ENCODE measurements around the gene FGD4.

Gene FGD4

DNA sequence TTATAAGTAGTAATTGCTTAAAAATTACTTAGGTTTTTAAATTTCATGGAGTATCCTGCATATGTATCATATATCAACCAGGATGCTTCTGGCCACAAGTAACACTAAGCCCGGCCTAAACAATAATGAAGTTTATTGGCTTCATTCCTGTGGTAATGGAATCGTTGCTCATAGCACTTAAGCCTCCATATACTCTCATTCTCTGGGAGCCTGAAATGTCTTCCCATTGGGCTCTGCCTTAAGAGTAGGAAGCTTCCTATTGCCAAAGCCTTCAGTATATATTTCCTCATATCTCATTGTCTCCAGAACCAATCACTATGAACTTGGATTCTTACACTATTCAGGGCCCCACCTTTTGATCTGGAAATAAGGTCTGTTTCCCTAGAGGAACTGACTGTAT lies 195.9 kb downstream of the FGD4 start:
- no peak for DNase-seq (ENCODE audit: low read depth, low spot score)
- Histone ChIP-seq H3K4me3 (ENCODE audit: low read length) (no peak overlapping the region), H3K4me1 (ENCODE audit: control insufficient read depth, insufficient read depth, low read length) (no peaks in the 10 kb centered on the region), H3K9me3 (ENCODE audit: control insufficient read depth, insufficient read depth, low read length) (no peaks in the 10 kb centered on the region), H3K27me3 (ENCODE audit: control insufficient read depth, insufficient read depth, low read length) (no peaks in the 10 kb centered on the region), H3K27ac (ENCODE audit: low read length) (no peak overlapping the region), H3K36me3 (ENCODE audit: control insufficient read depth, insufficient read depth, low read length) (peaks cover 4% of the 10 kb centered on the region; the same call in 1 of the 2 replicates)
- no CpG with 5 or more reads among the region's 2 CpGs for WGBS (ENCODE audit: insufficient coverage, insufficient read length)

DNA sequence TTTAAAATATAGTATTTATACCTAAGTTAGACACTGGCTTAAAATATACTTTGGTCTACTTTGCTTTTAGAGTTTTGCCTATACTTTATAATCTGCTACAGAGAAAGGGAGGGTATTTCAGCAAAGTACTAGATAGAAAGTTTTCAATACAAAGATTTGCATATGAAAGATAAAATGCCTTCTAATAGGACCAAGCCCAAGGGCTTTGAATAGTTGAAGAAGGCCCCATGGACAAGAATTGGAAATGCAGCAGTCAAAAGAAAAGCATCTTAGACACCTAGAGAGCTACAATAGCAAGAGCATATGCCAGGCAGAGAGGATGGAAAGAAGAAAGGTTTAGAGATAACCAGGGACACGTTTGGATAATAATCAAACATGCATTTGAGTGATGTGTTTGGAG lies 196.7 kb downstream of the FGD4 start:
- WGBS (ENCODE audit: insufficient coverage, insufficient read length), result no CpG with 5 or more reads among the region's 1 CpG
- Histone ChIP-seq H3K4me3 (ENCODE audit: low read length) (no peak overlapping the region), H3K27me3 (ENCODE audit: control insufficient read depth, insufficient read depth, low read length) (no peaks in the 10 kb centered on the region), H3K4me1 (ENCODE audit: control insufficient read depth, insufficient read depth, low read length) (no peaks in the 10 kb centered on the region), H3K27ac (ENCODE audit: low read length) (no peak overlapping the region), H3K9me3 (ENCODE audit: control insufficient read depth, insufficient read depth, low read length) (no peaks in the 10 kb centered on the region), H3K36me3 (ENCODE audit: control insufficient read depth, insufficient read depth, low read length) (0 out of 2 replicates have a peak, but pooled peaks cover 4% of the 10 kb centered on the region)
- no peak for DNase-seq (ENCODE audit: low read depth, low spot score)

DNA sequence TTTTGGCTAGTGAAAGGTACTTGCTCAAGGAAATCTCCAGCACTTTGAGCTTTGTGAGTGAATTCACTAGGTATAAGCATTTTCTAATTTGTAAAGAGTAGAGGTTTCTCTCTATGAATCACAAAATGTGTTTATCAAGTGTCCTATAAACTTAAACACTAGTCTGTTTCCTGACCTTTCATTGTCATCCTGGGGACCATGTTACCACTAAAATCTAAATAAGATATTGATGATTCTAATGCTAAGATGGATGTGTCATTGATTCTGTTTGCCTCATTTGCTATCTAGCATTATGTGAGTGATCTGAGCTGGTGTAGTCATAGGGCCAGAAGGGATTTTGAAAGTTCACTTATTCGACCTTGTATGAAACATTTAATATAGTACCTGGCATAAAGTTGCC lies 199.3 kb downstream of the FGD4 start:
- no peak for DNase-seq (ENCODE audit: low read depth, low spot score)
- WGBS (ENCODE audit: insufficient coverage, insufficient read length), result no CpG with 5 or more reads among the region's 1 CpG
- Histone ChIP-seq H3K9me3 (ENCODE audit: control insufficient read depth, insufficient read depth, low read length) (no peaks in the 10 kb centered on the region), H3K27me3 (ENCODE audit: control insufficient read depth, insufficient read depth, low read length) (no peaks in the 10 kb centered on the region), H3K36me3 (ENCODE audit: control insufficient read depth, insufficient read depth, low read length) (peaks cover 3% of the 10 kb centered on the region; the same call in 1 of the 2 replicates), H3K4me1 (ENCODE audit: control insufficient read depth, insufficient read depth, low read length) (no peaks in the 10 kb centered on the region), H3K4me3 (ENCODE audit: low read length) (no peak overlapping the region), H3K27ac (ENCODE audit: low read length) (no peak overlapping the region)

DNA sequence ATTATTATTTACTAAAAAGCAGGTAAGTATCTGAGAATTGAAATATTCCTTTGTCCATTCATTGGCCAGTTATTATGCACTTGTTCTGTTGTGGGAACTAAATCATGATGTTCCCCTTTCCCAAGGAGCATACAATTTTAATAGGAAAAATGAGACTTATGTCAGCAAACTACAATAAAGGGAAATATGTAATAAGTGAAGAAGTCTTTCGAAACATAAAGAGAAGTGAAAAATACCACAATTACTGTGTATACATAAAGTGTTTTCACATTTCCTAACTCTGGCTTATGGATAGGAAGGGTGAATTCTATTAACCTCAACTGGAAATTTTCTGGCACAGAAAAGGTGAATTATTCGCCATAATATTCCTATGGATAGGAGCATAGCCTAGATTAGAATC lies 201.3 kb downstream of the FGD4 start:
- H3K27me3 ChIP-seq (ENCODE audit: control insufficient read depth, insufficient read depth, low read length), result no peaks in the 10 kb centered on the region
- H3K9me3 ChIP-seq (ENCODE audit: control insufficient read depth, insufficient read depth, low read length), result no peaks in the 10 kb centered on the region
- no peak overlapping the region for H3K27ac ChIP-seq (ENCODE audit: low read length)
- H3K36me3 ChIP-seq (ENCODE audit: control insufficient read depth, insufficient read depth, low read length), result peaks cover 3% of the 10 kb centered on the region; the same call in 1 of the 2 replicates
- H3K4me1 ChIP-seq (ENCODE audit: control insufficient read depth, insufficient read depth, low read length), result no peaks in the 10 kb centered on the region
- no CpG with 5 or more reads among the region's 2 CpGs for WGBS (ENCODE audit: insufficient coverage, insufficient read length)
- DNase-seq (ENCODE audit: low read depth, low spot score), result no peak
- H3K4me3 ChIP-seq (ENCODE audit: low read length), result no peak overlapping the region

DNA sequence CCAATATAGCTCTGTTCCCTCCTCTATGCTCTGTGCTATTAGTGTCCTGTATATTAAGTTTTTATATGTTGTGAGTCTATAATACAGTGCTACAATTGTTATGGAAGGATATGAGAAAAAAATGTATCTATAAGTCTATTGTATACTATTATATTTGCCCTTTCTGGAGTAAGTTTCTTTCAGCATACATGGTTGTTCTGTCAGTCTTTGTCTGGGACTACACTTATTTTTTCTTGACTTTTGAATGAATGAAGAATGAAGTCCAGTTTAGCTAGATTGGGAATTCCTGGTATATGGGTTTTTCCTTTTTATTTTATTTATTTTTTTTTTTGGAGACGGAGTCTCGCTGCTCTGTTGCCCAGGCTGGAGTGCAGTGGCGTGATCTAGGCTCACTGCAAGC lies 203.7 kb downstream of the FGD4 start:
- peaks cover 6% of the 10 kb centered on the region; the same call in 1 of the 2 replicates for H3K36me3 ChIP-seq (ENCODE audit: control insufficient read depth, insufficient read depth, low read length)

DNA sequence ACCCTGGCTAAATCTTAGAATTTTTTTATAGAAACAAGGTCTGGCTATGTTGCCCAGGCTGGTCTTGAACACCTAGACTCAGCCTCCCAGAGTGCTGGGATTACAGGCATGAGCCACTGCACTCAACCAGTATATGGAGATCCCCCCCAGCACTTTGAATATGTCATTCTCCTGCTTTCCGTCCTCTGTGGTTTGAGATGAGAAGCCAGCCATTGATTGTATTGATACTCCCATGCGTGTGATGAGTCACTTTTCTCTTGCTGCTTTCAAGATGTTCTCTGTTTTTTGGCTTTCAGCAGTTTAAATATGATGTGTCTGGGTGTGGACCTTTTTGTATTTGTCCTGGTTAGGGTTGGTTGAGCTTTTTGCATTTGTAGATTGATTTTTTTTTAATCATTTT lies 204.5 kb downstream of the FGD4 start:
- Histone ChIP-seq H3K4me3 (ENCODE audit: low read length) (no peak overlapping the region), H3K4me1 (ENCODE audit: control insufficient read depth, insufficient read depth, low read length) (no peaks in the 10 kb centered on the region), H3K27me3 (ENCODE audit: control insufficient read depth, insufficient read depth, low read length) (no peaks in the 10 kb centered on the region), H3K36me3 (ENCODE audit: control insufficient read depth, insufficient read depth, low read length) (peaks cover 6% of the 10 kb centered on the region; the same call in 1 of the 2 replicates), H3K9me3 (ENCODE audit: control insufficient read depth, insufficient read depth, low read length) (no peaks in the 10 kb centered on the region), H3K27ac (ENCODE audit: low read length) (no peak overlapping the region)
- DNase-seq (ENCODE audit: low read depth, low spot score), result no peak
- WGBS (ENCODE audit: insufficient coverage, insufficient read length), result no CpG with 5 or more reads among the region's 2 CpGs

More for the DNA sequence above, 203.7 kb downstream of the FGD4 start:
- Histone ChIP-seq H3K27ac (ENCODE audit: low read length) (no peak overlapping the region), H3K4me3 (ENCODE audit: low read length) (no peak overlapping the region), H3K9me3 (ENCODE audit: control insufficient read depth, insufficient read depth, low read length) (no peaks in the 10 kb centered on the region), H3K4me1 (ENCODE audit: control insufficient read depth, insufficient read depth, low read length) (no peaks in the 10 kb centered on the region), H3K27me3 (ENCODE audit: control insufficient read depth, insufficient read depth, low read length) (no peaks in the 10 kb centered on the region)
- DNase-seq (ENCODE audit: low read depth, low spot score), result no peak
- WGBS (ENCODE audit: insufficient coverage, insufficient read length), result no CpG with 5 or more reads among the region's 3 CpGs

DNA sequence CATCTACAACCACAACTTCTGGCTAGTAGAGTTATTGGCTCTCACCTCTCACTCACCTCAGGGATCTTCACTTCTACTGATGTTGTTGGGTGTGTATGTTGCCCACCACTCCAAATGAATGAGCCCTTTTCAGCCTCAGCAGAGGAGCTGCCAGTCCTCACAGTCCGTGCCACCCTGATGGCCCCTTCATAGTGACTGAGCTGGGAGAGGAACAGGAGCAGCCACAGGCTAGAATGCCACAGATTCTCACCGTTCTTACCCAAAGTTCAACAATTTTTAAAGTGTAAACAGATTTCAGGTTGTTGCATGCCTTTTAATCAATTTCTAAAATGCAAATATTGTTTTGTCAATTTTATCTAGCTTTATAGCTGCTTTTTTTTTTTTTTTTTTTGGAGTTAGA lies 205.2 kb downstream of the FGD4 start:
- H3K27me3 ChIP-seq (ENCODE audit: control insufficient read depth, insufficient read depth, low read length), result no peaks in the 10 kb centered on the region
- DNase-seq (ENCODE audit: low read depth, low spot score), result no peak
- H3K36me3 ChIP-seq (ENCODE audit: control insufficient read depth, insufficient read depth, low read length), result peaks cover 6% of the 10 kb centered on the region; the same call in 1 of the 2 replicates
- no peak overlapping the region for H3K27ac ChIP-seq (ENCODE audit: low read length)
- no peak overlapping the region for H3K4me3 ChIP-seq (ENCODE audit: low read length)
- WGBS (ENCODE audit: insufficient coverage, insufficient read length), result no CpG with 5 or more reads among the region's 2 CpGs
- no peaks in the 10 kb centered on the region for H3K9me3 ChIP-seq (ENCODE audit: control insufficient read depth, insufficient read depth, low read length)
- H3K4me1 ChIP-seq (ENCODE audit: control insufficient read depth, insufficient read depth, low read length), result no peaks in the 10 kb centered on the region

DNA sequence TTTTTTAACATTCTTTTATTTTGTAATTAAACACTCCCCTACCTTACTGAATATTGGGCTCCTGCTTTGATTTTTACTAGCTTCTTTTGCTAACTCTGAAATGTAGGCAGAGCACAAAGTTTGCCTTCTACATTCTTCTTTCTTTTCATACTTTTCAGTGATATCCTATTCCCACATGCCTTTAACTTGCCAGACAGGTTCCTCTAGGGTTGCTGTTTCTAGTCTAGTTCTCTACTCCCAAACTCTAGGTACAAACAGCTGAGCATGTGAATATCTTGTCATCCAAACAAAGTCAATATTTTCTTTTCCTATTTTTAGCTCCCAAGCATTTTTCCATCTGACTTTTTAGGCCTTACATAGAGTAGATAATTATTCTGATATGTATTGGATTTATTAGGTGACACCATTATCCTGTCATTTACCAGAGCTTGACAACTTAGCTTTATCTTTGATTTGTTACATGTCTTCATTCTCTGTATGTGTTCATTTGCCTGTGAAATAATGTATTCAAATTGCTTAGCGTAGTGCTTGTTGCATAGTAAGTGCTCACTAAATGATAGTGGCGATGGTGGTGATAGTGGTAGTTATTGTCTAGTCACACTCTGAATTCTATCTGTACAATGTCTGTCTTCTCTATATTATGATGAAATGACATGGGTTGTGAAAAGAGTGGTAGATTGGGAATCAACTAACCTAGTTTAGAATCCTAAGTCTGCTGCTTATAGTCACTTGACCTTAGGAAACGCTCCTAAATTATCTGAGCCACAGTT lies 206.2 kb downstream of the FGD4 start:
- no peak for DNase-seq (ENCODE audit: low read depth, low spot score)
- Histone ChIP-seq H3K4me3 (ENCODE audit: low read length) (no peak overlapping the region), H3K27me3 (ENCODE audit: control insufficient read depth, insufficient read depth, low read length) (no peaks in the 10 kb centered on the region), H3K27ac (ENCODE audit: low read length) (no peak overlapping the region), H3K9me3 (ENCODE audit: control insufficient read depth, insufficient read depth, low read length) (no peaks in the 10 kb centered on the region), H3K4me1 (ENCODE audit: control insufficient read depth, insufficient read depth, low read length) (no peaks in the 10 kb centered on the region), H3K36me3 (ENCODE audit: control insufficient read depth, insufficient read depth, low read length) (peaks cover 6% of the 10 kb centered on the region; the same call in 1 of the 2 replicates)
- no CpG with 5 or more reads among the region's 3 CpGs for WGBS (ENCODE audit: insufficient coverage, insufficient read length)

DNA sequence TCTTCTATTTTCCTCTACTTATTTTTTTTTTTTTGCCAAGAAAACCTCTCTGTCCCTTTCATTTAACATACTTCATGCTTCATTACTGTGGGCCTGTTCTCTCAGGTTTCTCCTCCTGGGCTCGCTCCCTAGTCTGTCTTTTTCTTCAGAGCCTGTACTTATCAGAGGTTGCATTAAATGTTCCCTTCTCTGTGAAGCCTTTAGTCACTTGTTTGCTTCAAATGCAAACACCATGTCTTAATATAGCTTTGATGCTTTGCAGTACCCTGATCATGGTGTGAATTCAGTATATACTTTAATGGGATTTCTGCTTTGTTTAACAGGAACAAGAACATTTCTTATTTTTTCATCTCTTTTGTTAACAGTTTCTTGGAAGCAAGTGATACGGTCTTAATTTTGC lies 207.1 kb downstream of the FGD4 start:
- Histone ChIP-seq H3K27me3 (ENCODE audit: control insufficient read depth, insufficient read depth, low read length) (no peaks in the 10 kb centered on the region), H3K27ac (ENCODE audit: low read length) (no peak overlapping the region), H3K9me3 (ENCODE audit: control insufficient read depth, insufficient read depth, low read length) (no peaks in the 10 kb centered on the region), H3K4me3 (ENCODE audit: low read length) (no peak overlapping the region), H3K36me3 (ENCODE audit: control insufficient read depth, insufficient read depth, low read length) (peaks cover 3% of the 10 kb centered on the region; the same call in 1 of the 2 replicates), H3K4me1 (ENCODE audit: control insufficient read depth, insufficient read depth, low read length) (no peaks in the 10 kb centered on the region)
- no peak for DNase-seq (ENCODE audit: low read depth, low spot score)
- no CpG with 5 or more reads among the region's 2 CpGs for WGBS (ENCODE audit: insufficient coverage, insufficient read length)

DNA sequence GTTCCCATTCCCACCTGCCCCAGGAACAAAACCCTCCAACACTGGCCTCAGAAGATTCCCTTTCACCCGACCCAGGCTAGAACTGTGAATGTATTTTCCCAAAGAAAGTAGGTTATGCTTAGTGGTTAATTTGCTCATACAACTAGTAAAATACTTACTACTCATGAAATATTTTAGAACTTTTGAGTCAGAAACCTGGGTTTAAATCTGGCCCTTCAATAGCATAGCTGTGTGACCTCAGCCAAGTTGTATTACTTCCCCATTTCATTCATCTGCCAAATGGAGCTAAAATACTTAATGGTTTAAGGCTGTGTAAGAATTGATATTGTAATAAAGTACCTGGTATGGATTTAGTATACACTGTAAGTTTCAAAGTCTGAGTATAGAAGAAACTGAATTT lies 210.6 kb downstream of the FGD4 start:
- H3K4me3 ChIP-seq (ENCODE audit: low read length), result no peak overlapping the region
- no peaks in the 10 kb centered on the region for H3K27me3 ChIP-seq (ENCODE audit: control insufficient read depth, insufficient read depth, low read length)
- H3K36me3 ChIP-seq (ENCODE audit: control insufficient read depth, insufficient read depth, low read length), result peaks cover 10% of the 10 kb centered on the region
- no CpG with 5 or more reads among the region's 1 CpG for WGBS (ENCODE audit: insufficient coverage, insufficient read length)
- H3K9me3 ChIP-seq (ENCODE audit: control insufficient read depth, insufficient read depth, low read length), result no peaks in the 10 kb centered on the region
- no peaks in the 10 kb centered on the region for H3K4me1 ChIP-seq (ENCODE audit: control insufficient read depth, insufficient read depth, low read length)
- H3K27ac ChIP-seq (ENCODE audit: low read length), result no peak overlapping the region
- no peak for DNase-seq (ENCODE audit: low read depth, low spot score)

DNA sequence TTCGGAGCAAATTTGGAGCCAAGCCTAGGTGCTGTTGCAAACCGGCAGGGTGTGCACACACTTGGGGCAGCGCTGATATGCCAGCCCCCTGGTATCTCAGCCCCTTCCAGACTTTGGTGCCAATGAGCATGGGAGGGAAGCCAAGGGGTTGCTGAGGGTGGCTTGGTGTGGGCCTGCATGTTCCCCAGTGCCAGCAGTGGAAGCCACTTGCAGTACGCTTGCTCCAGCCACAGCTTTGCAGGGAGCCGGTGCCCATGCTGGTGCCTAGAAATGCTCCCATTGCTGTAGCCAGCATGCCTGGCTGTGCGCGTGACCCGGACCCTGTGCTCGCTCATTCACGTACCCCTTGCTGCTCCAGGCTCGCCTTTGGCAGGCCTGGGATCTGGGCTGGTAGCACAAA lies 212.6 kb downstream of the FGD4 start:
- WGBS (ENCODE audit: insufficient coverage, insufficient read length), result no CpG with 5 or more reads among the region's 11 CpGs
- Histone ChIP-seq H3K27ac (ENCODE audit: low read length) (no peak overlapping the region), H3K27me3 (ENCODE audit: control insufficient read depth, insufficient read depth, low read length) (no peaks in the 10 kb centered on the region), H3K9me3 (ENCODE audit: control insufficient read depth, insufficient read depth, low read length) (no peaks in the 10 kb centered on the region), H3K4me3 (ENCODE audit: low read length) (no peak overlapping the region), H3K36me3 (ENCODE audit: control insufficient read depth, insufficient read depth, low read length) (peaks cover 10% of the 10 kb centered on the region), H3K4me1 (ENCODE audit: control insufficient read depth, insufficient read depth, low read length) (no peaks in the 10 kb centered on the region)
- no peak for DNase-seq (ENCODE audit: low read depth, low spot score)
